ENCODE data around the gene ARFGAP3.

The ARFGAP3 gene

GRCh38 chr22:42885446-42885845, 28.4 kb upstream of the ARFGAP3 start:
- DNase-seq (ENCODE audit: insufficient read length, low spot score) (no peak), FAIRE-seq (no peak)
- TF ChIP-seq TAF1 (IDR thresholded peaks at IDR 0.05; ENCODE audit: low read depth, low read length): no peak
- no peak for TF ChIP-seq PAX5 (IDR thresholded peaks at IDR 0.05; ENCODE audit: insufficient read depth, low read length, severe bottlenecking)
- TF ChIP-seq SPI1 (IDR thresholded peaks at IDR 0.05; ENCODE audit: low read depth, low read length): no peak
- TF ChIP-seq POLR2A (IDR thresholded peaks at IDR 0.05; ENCODE audit: low read depth, low read length): no peak

GRCh38 chr22:42884616-42885375, 27.7 kb upstream of the ARFGAP3 start:
- no peak for TF ChIP-seq PAX5 (IDR thresholded peaks at IDR 0.05; ENCODE audit: insufficient read depth, low read length, severe bottlenecking)
- TF ChIP-seq POLR2AphosphoS5 (IDR thresholded peaks at IDR 0.05; ENCODE audit: low read depth, low read length): no peak
- no peak for TF ChIP-seq TAF1 (IDR thresholded peaks at IDR 0.05; ENCODE audit: low read depth, low read length)
- no peak for TF ChIP-seq POLR2A (IDR thresholded peaks at IDR 0.05; ENCODE audit: low read depth, low read length)
- TF ChIP-seq POU2F2 (IDR thresholded peaks at IDR 0.05; ENCODE audit: low read depth, low read length): no peak
- no peak for TF ChIP-seq SPI1 (IDR thresholded peaks at IDR 0.05; ENCODE audit: low read depth, low read length)
- FAIRE-seq: no peak

GRCh38 chr22:42883970-42884369, 26.9 kb upstream of the ARFGAP3 start:
- DNase-seq (ENCODE audit: insufficient read length, low spot score) (no peak), FAIRE-seq (no peak)
- TF ChIP-seq POLR2A (IDR thresholded peaks at IDR 0.05; ENCODE audit: low read depth, low read length): no peak
- TF ChIP-seq TAF1 (IDR thresholded peaks at IDR 0.05; ENCODE audit: low read depth, low read length): no peak
- no peak for TF ChIP-seq POLR2AphosphoS5 (IDR thresholded peaks at IDR 0.05; ENCODE audit: low read depth, low read length)
- TF ChIP-seq SPI1 (IDR thresholded peaks at IDR 0.05; ENCODE audit: low read depth, low read length): no peak
- no peak for TF ChIP-seq PAX5 (IDR thresholded peaks at IDR 0.05; ENCODE audit: insufficient read depth, low read length, severe bottlenecking)
- no peak for TF ChIP-seq POU2F2 (IDR thresholded peaks at IDR 0.05; ENCODE audit: low read depth, low read length)

More at GRCh38 chr22:42884616-42885375, 27.7 kb upstream of the ARFGAP3 start:
- no peak for DNase-seq (ENCODE audit: insufficient read length, low spot score)

- no peak for TF ChIP-seq TAF1 (IDR thresholded peaks at IDR 0.05; ENCODE audit: low read depth, low read length)
- no peak for TF ChIP-seq POLR2A (IDR thresholded peaks at IDR 0.05; ENCODE audit: low read depth, low read length)
- no peak for TF ChIP-seq PAX5 (IDR thresholded peaks at IDR 0.05; ENCODE audit: insufficient read depth, low read length, severe bottlenecking)
- TF ChIP-seq POU2F2 (IDR thresholded peaks at IDR 0.05; ENCODE audit: low read depth, low read length): no peak
- TF ChIP-seq POLR2AphosphoS5 (IDR thresholded peaks at IDR 0.05; ENCODE audit: low read depth, low read length): no peak
- no peak for TF ChIP-seq SPI1 (IDR thresholded peaks at IDR 0.05; ENCODE audit: low read depth, low read length)
- no peak for DNase-seq (ENCODE audit: insufficient read length, low spot score)
- no peak for FAIRE-seq
Measured at GRCh38 chr22:42883121-42883520, 26.0 kb upstream of the ARFGAP3 start.

GRCh38 chr22:42881982-42882656, 25.0 kb upstream of the ARFGAP3 start:
- DNase-seq (ENCODE audit: insufficient read length, low spot score) (no peak), FAIRE-seq (peak; percentile 47)
- TF ChIP-seq POLR2A (IDR thresholded peaks at IDR 0.05; ENCODE audit: low read depth, low read length) (no peak), SPI1 (IDR thresholded peaks at IDR 0.05; ENCODE audit: low read depth, low read length) (no peak), TAF1 (IDR thresholded peaks at IDR 0.05; ENCODE audit: low read depth, low read length) (no peak), PAX5 (IDR thresholded peaks at IDR 0.05; ENCODE audit: insufficient read depth, low read length, severe bottlenecking) (no peak), POU2F2 (IDR thresholded peaks at IDR 0.05; ENCODE audit: low read depth, low read length) (no peak), POLR2AphosphoS5 (IDR thresholded peaks at IDR 0.05; ENCODE audit: low read depth, low read length) (no peak)

GRCh38 chr22:42881298-42881697, 24.2 kb upstream of the ARFGAP3 start:
- FAIRE-seq: no peak
- DNase-seq (ENCODE audit: insufficient read length, low spot score): no peak
- no peak for TF ChIP-seq PAX5 (IDR thresholded peaks at IDR 0.05; ENCODE audit: insufficient read depth, low read length, severe bottlenecking)
- no peak for TF ChIP-seq POLR2A (IDR thresholded peaks at IDR 0.05; ENCODE audit: low read depth, low read length)
- TF ChIP-seq POU2F2 (IDR thresholded peaks at IDR 0.05; ENCODE audit: low read depth, low read length): no peak
- no peak for TF ChIP-seq TAF1 (IDR thresholded peaks at IDR 0.05; ENCODE audit: low read depth, low read length)
- TF ChIP-seq POLR2AphosphoS5 (IDR thresholded peaks at IDR 0.05; ENCODE audit: low read depth, low read length): no peak
- no peak for TF ChIP-seq SPI1 (IDR thresholded peaks at IDR 0.05; ENCODE audit: low read depth, low read length)

- no peak for DNase-seq (ENCODE audit: insufficient read length, low spot score)
- TF ChIP-seq POLR2A (IDR thresholded peaks at IDR 0.05; ENCODE audit: low read depth, low read length): no peak
- no peak for TF ChIP-seq SPI1 (IDR thresholded peaks at IDR 0.05; ENCODE audit: low read depth, low read length)
- FAIRE-seq: no peak
Measured at GRCh38 chr22:42880815-42881214, 23.7 kb upstream of the ARFGAP3 start.

GRCh38 chr22:42879371-42880021, 22.4 kb upstream of the ARFGAP3 start:
- TF ChIP-seq POU2F2 (IDR thresholded peaks at IDR 0.05; ENCODE audit: low read depth, low read length) (no peak), SPI1 (IDR thresholded peaks at IDR 0.05; ENCODE audit: low read depth, low read length) (no peak), PAX5 (IDR thresholded peaks at IDR 0.05; ENCODE audit: insufficient read depth, low read length, severe bottlenecking) (no peak), POLR2AphosphoS5 (IDR thresholded peaks at IDR 0.05; ENCODE audit: low read depth, low read length) (no peak), TAF1 (IDR thresholded peaks at IDR 0.05; ENCODE audit: low read depth, low read length) (no peak), POLR2A (IDR thresholded peaks at IDR 0.05; ENCODE audit: low read depth, low read length) (no peak)
- no peak for FAIRE-seq

GRCh38 chr22:42878561-42879305, 21.7 kb upstream of the ARFGAP3 start:
- no peak for FAIRE-seq
- DNase-seq (ENCODE audit: insufficient read length, low spot score): no peak
- no peak for TF ChIP-seq TAF1 (IDR thresholded peaks at IDR 0.05; ENCODE audit: low read depth, low read length)
- TF ChIP-seq SPI1 (IDR thresholded peaks at IDR 0.05; ENCODE audit: low read depth, low read length): no peak
- no peak for TF ChIP-seq POLR2A (IDR thresholded peaks at IDR 0.05; ENCODE audit: low read depth, low read length)
- TF ChIP-seq POU2F2 (IDR thresholded peaks at IDR 0.05; ENCODE audit: low read depth, low read length): no peak
- no peak for TF ChIP-seq PAX5 (IDR thresholded peaks at IDR 0.05; ENCODE audit: insufficient read depth, low read length, severe bottlenecking)
- no peak for TF ChIP-seq POLR2AphosphoS5 (IDR thresholded peaks at IDR 0.05; ENCODE audit: low read depth, low read length)

More at GRCh38 chr22:42879371-42880021, 22.4 kb upstream of the ARFGAP3 start:
- DNase-seq (ENCODE audit: insufficient read length, low spot score): no peak

Measured in GM12891 (cell line).